Glutamatergic neuron (in vitro differentiated cells): ENCODE results near the gene MOB3B. TPM values are rescaled to one million over a fixed set of nuclear protein-coding genes. Genes with fewer than 3 reads are reported as not detected.

Source experiments
- DNase-seq: peaks from one replicate; pipeline ENCODE4 v3.0.0; 2022
- H3K27ac Mint-ChIP-seq: one replicate; pipeline ENCODE4 v1.8.0; 2020; ENCODE audit warnings: mild to moderate bottlenecking, mixed read lengths, inconsistent platforms; ENCODE audit not compliant: unreplicated experiment
- H3K27me3 Mint-ChIP-seq: one replicate; pipeline ENCODE4 v1.8.0; 2020; ENCODE audit warnings: mild to moderate bottlenecking, moderate library complexity, mixed read lengths, inconsistent platforms; ENCODE audit not compliant: unreplicated experiment
- H3K36me3 Mint-ChIP-seq: one replicate; pipeline ENCODE4 v1.8.0; 2020; ENCODE audit warnings: mild to moderate bottlenecking, mixed read lengths, inconsistent platforms; ENCODE audit not compliant: unreplicated experiment
- H3K4me1 Mint-ChIP-seq: one replicate; pipeline ENCODE4 v1.8.0; 2020; ENCODE audit warnings: mild to moderate bottlenecking, low read depth, mixed read lengths, inconsistent platforms; ENCODE audit not compliant: unreplicated experiment
- H3K4me3 Mint-ChIP-seq: one replicate; pipeline ENCODE4 v1.8.0; 2020; ENCODE audit warnings: mild to moderate bottlenecking, mixed read lengths, inconsistent platforms; ENCODE audit not compliant: unreplicated experiment
- H3K9me3 Mint-ChIP-seq: one replicate; pipeline ENCODE4 v1.8.0; 2020; ENCODE audit warnings: mild to moderate bottlenecking, moderate library complexity, mixed read lengths, inconsistent platforms; ENCODE audit not compliant: unreplicated experiment
- CTCF ChIP-seq: fragments of 200-600 bp; sonication (generic); IDR thresholded peaks from one replicate; pipeline ENCODE4 v1.5.0; 2021; ENCODE audit not compliant: partially characterized antibody, unreplicated experiment
- total RNA-seq: library from RNA; stranded (reverse); fragmentation: NEBNext Ultra II Directional; extraction: Animal tissue kit (Norgen Biotek cat#: 25700); gene quantifications from one replicate; pipeline ENCODE4 v1.2.1, GENCODE V29; 2021; ENCODE audit not compliant: unreplicated experiment

The MOB3B gene
- total RNA-seq, 1 donor from 2014 or later, result 1.8 TPM

- peaks cover 11% of the 10 kb centered on the region for H3K4me1 Mint-ChIP-seq
- peak overlapping the region; percentile 91 for H3K4me3 Mint-ChIP-seq
- no peaks in the 10 kb centered on the region for H3K36me3 Mint-ChIP-seq
- H3K27ac Mint-ChIP-seq, result peak overlapping the region; percentile 28
- no peaks in the 10 kb centered on the region for H3K9me3 Mint-ChIP-seq
- no peak for TF ChIP-seq CTCF
- H3K27me3 Mint-ChIP-seq, result peaks cover 3% of the 10 kb centered on the region
- peak; percentile 60 for DNase-seq
These were observed 1.3 kb downstream of the MOB3B start for GRCh38 chr9:27528076-27528885.

- Mint-ChIP-seq H3K4me1 (peaks cover 8% of the 10 kb centered on the region), H3K36me3 (no peaks in the 10 kb centered on the region), H3K9me3 (no peaks in the 10 kb centered on the region)
These were observed 1.9 kb downstream of the MOB3B start for GRCh38 chr9:27527702-27528075.

GRCh38 chr9:27524236-27524635 lies 5.4 kb downstream of the MOB3B start, which contains the start of gene IFNK:
Gene IFNK, plus strand, starts transcription at chr9:27524290. Its CDS starts 47 bp downstream, at chr9:27524337.
- Mint-ChIP-seq H3K9me3 (no peaks in the 10 kb centered on the region), H3K27me3 (peaks cover 3% of the 10 kb centered on the region), H3K27ac (no peak within 1 kb of the TSS), H3K4me3 (no peak within 1 kb of the TSS), H3K4me1 (no peaks in the 10 kb centered on the region), H3K36me3 (no peaks in the 10 kb centered on the region)
- TF ChIP-seq CTCF, result no peak
- no peak for DNase-seq

More at GRCh38 chr9:27527702-27528075, 1.9 kb downstream of the MOB3B start:
- no peak for TF ChIP-seq CTCF
- Mint-ChIP-seq H3K27ac (no peak overlapping the region), H3K4me3 (peak overlapping the region; percentile 82), H3K27me3 (peaks cover 3% of the 10 kb centered on the region)
- no peak for DNase-seq

DNA sequence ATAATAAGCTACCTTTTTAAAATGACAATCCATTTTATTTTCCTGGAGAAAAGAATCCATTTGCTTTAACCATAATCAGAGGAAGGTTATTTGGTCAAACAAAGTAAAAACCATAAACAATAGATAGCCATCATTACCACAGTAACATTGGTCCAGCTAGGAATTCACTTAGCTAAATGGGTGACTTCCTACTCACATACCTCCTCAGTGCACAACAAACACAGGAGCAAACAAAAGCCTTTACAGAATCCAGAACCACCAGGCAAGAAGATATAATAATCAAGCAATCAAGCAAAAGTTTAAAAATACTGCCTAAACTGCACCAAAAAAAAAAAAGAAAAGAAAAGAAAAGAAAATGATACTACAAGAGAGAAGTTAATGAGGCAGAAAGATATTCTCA lies 6.5 kb downstream of the MOB3B start:
- Mint-ChIP-seq H3K4me3 (no peak overlapping the region), H3K36me3 (no peaks in the 10 kb centered on the region), H3K27me3 (peaks cover 3% of the 10 kb centered on the region), H3K27ac (no peak overlapping the region), H3K4me1 (no peaks in the 10 kb centered on the region), H3K9me3 (no peaks in the 10 kb centered on the region)
- TF ChIP-seq CTCF, result no peak
- DNase-seq, result no peak

- no peak for DNase-seq
- Mint-ChIP-seq H3K36me3 (no peaks in the 10 kb centered on the region), H3K4me1 (no peaks in the 10 kb centered on the region)
These were observed 8.6 kb downstream of the MOB3B start for GRCh38 chr9:27520986-27521385.

More at GRCh38 chr9:27520986-27521385, 8.6 kb downstream of the MOB3B start:
- Mint-ChIP-seq H3K27ac (no peak overlapping the region), H3K9me3 (no peaks in the 10 kb centered on the region), H3K4me3 (no peak overlapping the region), H3K27me3 (no peaks in the 10 kb centered on the region)
- TF ChIP-seq CTCF, result no peak
